ENCODE results near the gene FAM120B. TPM values are rescaled to one million over a fixed set of nuclear protein-coding genes. Genes with fewer than 3 reads are reported as not detected.
"Not testable (repeated sequence)": the region's sequence is repeated elsewhere in the genome, so short reads cannot be mapped to it uniquely, and the experiment has no call there.

The FAM120B gene, protein sequence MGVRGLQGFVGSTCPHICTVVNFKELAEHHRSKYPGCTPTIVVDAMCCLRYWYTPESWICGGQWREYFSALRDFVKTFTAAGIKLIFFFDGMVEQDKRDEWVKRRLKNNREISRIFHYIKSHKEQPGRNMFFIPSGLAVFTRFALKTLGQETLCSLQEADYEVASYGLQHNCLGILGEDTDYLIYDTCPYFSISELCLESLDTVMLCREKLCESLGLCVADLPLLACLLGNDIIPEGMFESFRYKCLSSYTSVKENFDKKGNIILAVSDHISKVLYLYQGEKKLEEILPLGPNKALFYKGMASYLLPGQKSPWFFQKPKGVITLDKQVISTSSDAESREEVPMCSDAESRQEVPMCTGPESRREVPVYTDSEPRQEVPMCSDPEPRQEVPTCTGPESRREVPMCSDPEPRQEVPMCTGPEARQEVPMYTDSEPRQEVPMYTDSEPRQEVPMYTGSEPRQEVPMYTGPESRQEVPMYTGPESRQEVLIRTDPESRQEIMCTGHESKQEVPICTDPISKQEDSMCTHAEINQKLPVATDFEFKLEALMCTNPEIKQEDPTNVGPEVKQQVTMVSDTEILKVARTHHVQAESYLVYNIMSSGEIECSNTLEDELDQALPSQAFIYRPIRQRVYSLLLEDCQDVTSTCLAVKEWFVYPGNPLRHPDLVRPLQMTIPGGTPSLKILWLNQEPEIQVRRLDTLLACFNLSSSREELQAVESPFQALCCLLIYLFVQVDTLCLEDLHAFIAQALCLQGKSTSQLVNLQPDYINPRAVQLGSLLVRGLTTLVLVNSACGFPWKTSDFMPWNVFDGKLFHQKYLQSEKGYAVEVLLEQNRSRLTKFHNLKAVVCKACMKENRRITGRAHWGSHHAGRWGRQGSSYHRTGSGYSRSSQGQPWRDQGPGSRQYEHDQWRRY
- total RNA-seq, result 10 to 100 TPM; 20.4 to 26.0 TPM

DNA sequence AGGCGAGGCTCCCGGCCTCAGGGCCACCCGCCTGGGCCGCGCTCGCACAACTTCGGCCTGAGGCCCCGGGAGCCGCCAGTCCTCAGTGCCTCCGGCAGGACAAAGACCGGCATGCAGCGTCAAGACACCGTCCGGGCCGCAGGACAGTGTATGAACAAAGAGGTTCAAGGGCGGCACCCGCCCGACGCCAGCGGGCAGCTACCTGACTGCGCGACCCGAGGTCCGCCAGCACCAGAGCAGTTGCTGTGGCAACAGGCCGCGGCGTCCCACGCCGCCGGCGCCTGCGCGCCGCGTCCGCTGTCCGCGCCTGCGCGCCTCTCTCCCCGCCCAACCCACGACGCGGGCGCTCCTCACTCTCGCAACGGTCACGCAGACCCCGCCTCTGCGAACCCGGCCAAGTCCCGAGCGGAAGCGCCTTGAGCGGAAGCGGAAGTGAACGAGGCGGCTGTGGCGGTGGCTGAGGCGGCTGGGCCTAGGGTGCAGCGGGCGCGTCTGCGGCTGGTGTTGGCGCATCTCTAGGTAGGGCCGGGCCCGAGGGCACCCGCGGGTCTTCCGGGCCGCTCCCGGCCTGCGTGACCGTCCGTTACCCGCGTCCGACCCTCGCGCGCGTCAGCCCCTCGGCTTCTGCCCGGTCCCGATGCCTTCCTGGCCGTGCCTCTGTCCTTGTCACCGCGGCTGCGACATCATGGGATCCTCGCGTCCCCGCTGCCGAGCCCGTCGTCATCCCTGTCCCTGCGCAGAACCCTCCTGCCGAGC, at the start of gene FAM120B:
TSS of gene FAM120B (plus strand) at position 435 of the 756 bp plus-strand sequence. CDS start 10,633 bp downstream, outside the sequence.
- peak; percentile 96 for DNase-seq
- H3K9me3 Mint-ChIP-seq (ENCODE audit: low read depth), result peaks cover 4% of the 10 kb centered on the region
- CTCF ChIA-PET, result interaction anchor here (1.4 kb wide), 1 partner anchor 211 kb away, joined by 5 read pairs; no protein-coding TSS in a partner anchor
- H3K36me3 Mint-ChIP-seq, result peaks cover 16% of the 10 kb centered on the region
- H3K27ac Mint-ChIP-seq, result peak within 1 kb of the TSS; percentile 91
- H3K4me1 Mint-ChIP-seq, result peaks cover 33% of the 10 kb centered on the region
- H3K4me3 Mint-ChIP-seq, result peak within 1 kb of the TSS; percentile 93
- peaks cover 22% of the 10 kb centered on the region for H3K27me3 Mint-ChIP-seq
- peak; percentile 96 for ATAC-seq

GRCh38 chr6:170257376-170257775, 49.2 kb upstream of the FAM120B start:
- no peaks in the 10 kb centered on the region for H3K36me3 Mint-ChIP-seq
- no peaks in the 10 kb centered on the region for H3K9me3 Mint-ChIP-seq (ENCODE audit: low read depth)
- H3K4me1 Mint-ChIP-seq, result no peaks in the 10 kb centered on the region
- H3K27me3 Mint-ChIP-seq, result peaks cover 29% of the 10 kb centered on the region
- CTCF ChIA-PET, result no interaction called here
- ATAC-seq, result no peak
- H3K27ac Mint-ChIP-seq, result no peak overlapping the region
- DNase-seq, result no peak
- no peak overlapping the region for H3K4me3 Mint-ChIP-seq

DNA sequence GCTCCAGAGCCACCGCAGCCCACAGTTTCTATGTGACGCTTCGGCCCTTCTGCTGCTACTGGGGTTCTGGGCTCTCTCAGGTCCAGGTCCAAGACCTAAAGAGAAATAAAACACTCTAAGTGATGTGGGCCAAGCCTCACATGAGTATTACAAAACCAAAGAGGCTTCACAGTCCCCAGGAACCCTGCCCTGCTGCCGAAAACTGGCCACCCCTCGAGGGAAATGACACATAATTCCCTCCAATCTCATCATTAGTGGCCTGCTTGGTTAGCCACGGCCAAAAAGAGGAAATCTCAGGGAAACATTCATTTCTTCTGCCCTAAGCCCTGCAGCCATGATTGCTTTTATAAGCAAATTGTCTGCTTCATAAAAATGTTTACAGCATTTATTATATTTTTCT, 48.2 kb upstream of the FAM120B start:
- ATAC-seq (no peak), DNase-seq (no peak)
- no peaks in the 10 kb centered on the region for H3K36me3 Mint-ChIP-seq
- peaks cover 38% of the 10 kb centered on the region for H3K27me3 Mint-ChIP-seq
- no peak overlapping the region for H3K4me3 Mint-ChIP-seq
- CTCF ChIA-PET, result no interaction called here
- no peak overlapping the region for H3K27ac Mint-ChIP-seq
- no peaks in the 10 kb centered on the region for H3K9me3 Mint-ChIP-seq (ENCODE audit: low read depth)
- H3K4me1 Mint-ChIP-seq, result no peaks in the 10 kb centered on the region

DNA sequence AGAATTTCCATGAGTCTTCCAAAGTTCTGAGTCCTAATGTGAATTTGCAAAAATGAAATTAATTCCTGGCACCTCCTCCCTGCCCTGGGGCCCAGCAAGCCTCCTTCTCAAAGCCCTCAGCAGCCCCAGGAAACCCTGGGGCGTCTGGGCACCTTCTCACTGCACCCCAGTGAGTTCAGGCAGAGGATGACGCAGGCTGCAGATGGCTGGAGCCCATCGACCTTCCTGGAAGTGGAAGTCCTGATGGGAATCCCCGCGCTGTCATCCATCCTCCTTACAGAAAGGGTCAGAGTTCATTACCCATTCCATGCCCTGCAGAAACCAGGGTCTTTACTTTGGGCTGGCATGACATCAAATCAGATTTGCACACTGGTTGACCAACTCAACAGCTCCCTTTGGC, 47.3 kb upstream of the FAM120B start:
- Mint-ChIP-seq H3K36me3 (no peaks in the 10 kb centered on the region), H3K27me3 (peaks cover 47% of the 10 kb centered on the region), H3K9me3 (ENCODE audit: low read depth) (no peaks in the 10 kb centered on the region), H3K27ac (no peak overlapping the region), H3K4me1 (no peaks in the 10 kb centered on the region), H3K4me3 (no peak overlapping the region)
- DNase-seq (no peak), ATAC-seq (no peak)
- CTCF ChIA-PET, result no interaction called here

DNA sequence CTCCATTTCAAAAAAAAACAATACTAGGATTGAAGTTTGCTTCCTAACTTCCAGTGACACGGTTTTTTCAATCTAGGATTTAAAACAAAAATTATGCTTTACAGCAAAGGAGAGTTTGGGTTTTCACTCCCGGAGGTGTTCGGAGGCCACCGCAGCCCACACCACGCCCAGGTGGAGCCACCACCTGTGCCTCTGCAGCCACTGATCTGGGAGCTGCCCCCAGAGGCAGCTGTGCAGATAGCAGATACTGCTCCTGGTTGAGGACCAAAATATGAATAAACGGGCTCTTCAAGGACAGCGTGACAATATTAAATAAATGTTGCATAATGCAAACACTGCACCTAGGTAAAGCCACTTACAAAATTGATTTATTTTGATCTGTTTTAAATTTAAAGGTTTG, 45.9 kb upstream of the FAM120B start:
- no peak overlapping the region for H3K27ac Mint-ChIP-seq
- H3K4me1 Mint-ChIP-seq, result no peaks in the 10 kb centered on the region
- no peaks in the 10 kb centered on the region for H3K36me3 Mint-ChIP-seq
- H3K27me3 Mint-ChIP-seq, result peaks cover 52% of the 10 kb centered on the region
- no peak overlapping the region for H3K4me3 Mint-ChIP-seq
- ATAC-seq (no peak), DNase-seq (no peak)
- no peaks in the 10 kb centered on the region for H3K9me3 Mint-ChIP-seq (ENCODE audit: low read depth)
- CTCF ChIA-PET, result no interaction called here

- ATAC-seq, result no peak
Observed at GRCh38 chr6:170261643-170262488, 44.7 kb upstream of the FAM120B start.

GRCh38 chr6:170262489-170263088, 44.0 kb upstream of the FAM120B start:
- CTCF ChIA-PET, result interaction anchor here (1.2 kb wide), 1 partner anchor 8 kb away, joined by 3 read pairs; no protein-coding TSS in a partner anchor
- ATAC-seq, result no peak
- Mint-ChIP-seq H3K27ac (no peak overlapping the region), H3K36me3 (no peaks in the 10 kb centered on the region), H3K4me1 (no peaks in the 10 kb centered on the region), H3K27me3 (peaks cover 56% of the 10 kb centered on the region), H3K4me3 (no peak overlapping the region), H3K9me3 (ENCODE audit: low read depth) (no peaks in the 10 kb centered on the region)
- no peak for DNase-seq

More at GRCh38 chr6:170261643-170262488, 44.7 kb upstream of the FAM120B start:
- H3K27me3 Mint-ChIP-seq, result peaks cover 60% of the 10 kb centered on the region
- CTCF ChIA-PET, result interaction anchor here (1.2 kb wide), 1 partner anchor 8 kb away, joined by 3 read pairs; no protein-coding TSS in a partner anchor
- no peaks in the 10 kb centered on the region for H3K9me3 Mint-ChIP-seq (ENCODE audit: low read depth)
- no peak overlapping the region for H3K4me3 Mint-ChIP-seq
- DNase-seq, result no peak
- no peak overlapping the region for H3K27ac Mint-ChIP-seq
- no peaks in the 10 kb centered on the region for H3K36me3 Mint-ChIP-seq
- H3K4me1 Mint-ChIP-seq, result no peaks in the 10 kb centered on the region

- Mint-ChIP-seq H3K27ac (no peak overlapping the region), H3K4me1 (no peaks in the 10 kb centered on the region), H3K27me3 (peaks cover 59% of the 10 kb centered on the region), H3K36me3 (no peaks in the 10 kb centered on the region), H3K4me3 (no peak overlapping the region), H3K9me3 (ENCODE audit: low read depth) (no peaks in the 10 kb centered on the region)
- ATAC-seq (no peak), DNase-seq (no peak)
- CTCF ChIA-PET, result no interaction called here
Observed at GRCh38 chr6:170263410-170263809, 43.1 kb upstream of the FAM120B start.

GRCh38 chr6:170264086-170264485, 42.5 kb upstream of the FAM120B start:
- CTCF ChIA-PET, result no interaction called here
- Mint-ChIP-seq H3K27me3 (peaks cover 60% of the 10 kb centered on the region), H3K4me3 (no peak overlapping the region), H3K36me3 (no peaks in the 10 kb centered on the region), H3K9me3 (ENCODE audit: low read depth) (no peaks in the 10 kb centered on the region), H3K4me1 (no peaks in the 10 kb centered on the region), H3K27ac (no peak overlapping the region)
- ATAC-seq, result no peak
- no peak for DNase-seq

DNA sequence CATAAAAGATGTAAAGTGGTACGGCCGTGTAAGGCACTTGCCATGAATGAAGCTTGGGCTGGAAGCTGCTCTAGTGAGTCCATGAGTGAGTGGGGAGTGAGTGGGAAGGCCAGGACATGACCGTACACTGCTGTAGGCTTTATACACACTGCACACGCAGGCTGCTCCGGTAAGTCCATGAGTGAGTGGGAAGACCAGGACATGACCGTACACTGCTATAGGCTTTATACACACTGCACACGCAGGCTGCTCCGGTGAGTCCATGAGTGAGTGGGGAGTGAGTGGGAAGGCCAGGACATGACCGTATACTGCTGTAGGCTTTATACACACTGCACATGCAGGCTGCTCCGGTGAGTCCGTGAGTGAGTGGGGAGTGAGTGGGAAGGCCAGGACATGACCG, 41.9 kb upstream of the FAM120B start:
- CTCF ChIA-PET; H3K9me3 Mint-ChIP-seq (ENCODE audit: low read depth); H3K4me3 Mint-ChIP-seq; H3K4me1 Mint-ChIP-seq; H3K36me3 Mint-ChIP-seq; DNase-seq; H3K27ac Mint-ChIP-seq; ATAC-seq: not testable (repeated sequence)
- H3K27me3 Mint-ChIP-seq, result peaks cover 62% of the 10 kb centered on the region

DNA sequence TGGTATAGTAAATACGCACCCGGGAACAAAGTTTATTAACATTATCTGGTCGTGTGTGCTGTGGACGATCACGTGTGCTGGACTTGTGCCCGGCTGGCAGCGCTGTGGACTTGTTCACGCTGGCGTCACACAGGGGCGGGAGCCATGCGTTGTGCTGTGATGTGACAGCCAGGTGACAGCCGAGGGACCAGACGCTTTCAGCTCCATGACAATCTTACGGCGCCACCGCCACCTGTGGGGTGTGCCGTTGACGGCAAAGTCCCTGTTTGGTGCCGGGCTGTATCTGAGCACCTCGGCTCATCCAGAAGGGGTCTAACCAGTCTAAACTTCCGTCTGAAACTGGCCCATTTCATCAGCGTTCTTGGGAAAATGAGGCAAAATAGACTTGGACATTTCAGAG, 40.9 kb upstream of the FAM120B start:
- H3K4me1 Mint-ChIP-seq, result no peaks in the 10 kb centered on the region
- ATAC-seq, result no peak
- H3K36me3 Mint-ChIP-seq, result no peaks in the 10 kb centered on the region
- no peak overlapping the region for H3K4me3 Mint-ChIP-seq
- no peak for DNase-seq
- H3K9me3 Mint-ChIP-seq (ENCODE audit: low read depth), result no peaks in the 10 kb centered on the region
- no peak overlapping the region for H3K27ac Mint-ChIP-seq
- peaks cover 64% of the 10 kb centered on the region for H3K27me3 Mint-ChIP-seq
- CTCF ChIA-PET, result no interaction called here

Measured in activated CD8-positive, alpha-beta memory T cell treated with anti-CD3 and anti-CD28 coated beads, Interleukin-2, amount 10 ng/mL, durations not matched to agents 7 days and 5 days (primary cell).